GM23338 (cell line): ENCODE results near the gene APOL6. TPM values are rescaled to one million over a fixed set of nuclear protein-coding genes. Genes with fewer than 3 reads are reported as not detected.
A peak's percentile ranks its signal among the peaks of the same experiment; 100 is the strongest.

Experiments used
- ATAC-seq: fragments of 200-7000 bp; cut with Tn5 transposase; 3 replicates; pipeline ENCODE4 v1.9.1; 2020
- DNase-seq: peaks from one replicate; pipeline ENCODE4 v3.0.0-alpha.2; 2015; ENCODE audit warnings: low spot score
- H2AFZ ChIP-seq: fragments of 200-600 bp; sonication (generic); 2 replicates; pipeline ENCODE4 v1.8.0; 2016; ENCODE audit warnings: antibody characterized with exemption, mild to moderate bottlenecking, moderate library complexity
- H3F3A ChIP-seq: fragments of 200-600 bp; sonication (generic); replicated peaks from 2 replicates; pipeline ENCODE4 v1.8.0; 2017; ENCODE audit warnings: antibody characterized with exemption, mixed run types, low read depth
- H3K27ac ChIP-seq: fragments of 200-600 bp; sonication (generic); 2 replicates; pipeline ENCODE4 v1.6.1; 2016; ENCODE audit warnings: low read depth
- H3K27me3 ChIP-seq: fragments of 200-600 bp; sonication (generic); 2 replicates; pipeline ENCODE4 v1.8.0; 2016; ENCODE audit warnings: mild to moderate bottlenecking, mixed run types, moderate library complexity; ENCODE audit not compliant: insufficient read depth
- H3K36me3 ChIP-seq: fragments of 200-600 bp; sonication (generic); 2 replicates; pipeline ENCODE4 v1.8.0; 2016; ENCODE audit warnings: mild to moderate bottlenecking; ENCODE audit not compliant: insufficient read depth
- H3K4me1 ChIP-seq: fragments of 200-600 bp; sonication (generic); 2 replicates; pipeline ENCODE4 v1.8.0; 2016; ENCODE audit warnings: mild to moderate bottlenecking, moderate library complexity; ENCODE audit not compliant: insufficient read depth
- H3K4me2 ChIP-seq: fragments of 200-600 bp; sonication (generic); 2 replicates; pipeline ENCODE4 v1.7.1; 2017; ENCODE audit warnings: mixed run types
- H3K4me3 ChIP-seq: fragments of 200-600 bp; sonication (generic); 2 replicates; pipeline ENCODE4 v1.6.1; 2016; ENCODE audit warnings: mixed run types
- H3K79me2 ChIP-seq: fragments of 200-600 bp; sonication (generic); replicated peaks from 2 replicates; pipeline ENCODE4 v1.8.0; 2017; ENCODE audit warnings: mild to moderate bottlenecking; ENCODE audit not compliant: insufficient read depth
- H3K9me2 ChIP-seq: fragments of 200-600 bp; sonication (generic); 2 replicates; pipeline ENCODE4 v1.8.0; 2017; ENCODE audit not compliant: insufficient read depth
- H4K20me1 ChIP-seq: fragments of 200-600 bp; sonication (generic); replicated peaks from 2 replicates; pipeline ENCODE4 v1.8.0; 2017; ENCODE audit warnings: mild to moderate bottlenecking; ENCODE audit not compliant: insufficient read depth
- H3K27ac Mint-ChIP-seq: 2 replicates; pipeline ENCODE4 v1.8.0; 2020; ENCODE audit warnings: inconsistent platforms, mild to moderate bottlenecking, moderate library complexity, mixed read lengths
- H3K27me3 Mint-ChIP-seq: 3 replicates; pipeline ENCODE4 v1.8.0; 2022; ENCODE audit warnings: low read depth, mild to moderate bottlenecking, moderate library complexity, mixed read lengths, inconsistent platforms; ENCODE audit not compliant: insufficient read depth, poor library complexity
- H3K36me3 Mint-ChIP-seq: 3 replicates; pipeline ENCODE4 v1.8.0; 2021; ENCODE audit warnings: low read depth, mild to moderate bottlenecking, inconsistent platforms, moderate library complexity, mixed read lengths
- H3K4me1 Mint-ChIP-seq: 3 replicates; pipeline ENCODE4 v1.8.0; 2020; ENCODE audit warnings: mild to moderate bottlenecking, inconsistent platforms, mixed read lengths
- H3K4me3 Mint-ChIP-seq: 3 replicates; pipeline ENCODE4 v1.8.0; 2021; ENCODE audit warnings: moderate library complexity, mild to moderate bottlenecking, inconsistent platforms, mixed read lengths
- H3K9me3 Mint-ChIP-seq: 3 replicates; pipeline ENCODE4 v1.8.0; 2020; ENCODE audit warnings: moderate library complexity, mild to moderate bottlenecking, inconsistent platforms, mixed read lengths
- CREB1 ChIP-seq: fragments of 250-450 bp; sonication (Bioruptor Pico); IDR thresholded peaks from 2 replicates; pipeline ENCODE4 v1.5.0; 2020; ENCODE audit warnings: low read depth, mild to moderate bottlenecking, moderate library complexity
- EZH2 ChIP-seq: fragments of 200-600 bp; sonication (generic); IDR thresholded peaks from one replicate; pipeline ENCODE4 v1.8.0; 2017; ENCODE audit warnings: antibody characterized with exemption, mild to moderate bottlenecking, low read depth; ENCODE audit not compliant: unreplicated experiment
- EZH2phosphoT487 ChIP-seq: fragments of 200-600 bp; sonication (generic); IDR thresholded peaks from one replicate; pipeline ENCODE4 v1.8.1; 2018; ENCODE audit warnings: antibody characterized with exemption; ENCODE audit not compliant: unreplicated experiment
- JUNB ChIP-seq: IDR thresholded peaks from one replicate; pipeline ENCODE4 v1.6.1; 2016; ENCODE audit warnings: antibody characterized with exemption; ENCODE audit not compliant: unreplicated experiment
- NANOG ChIP-seq: IDR thresholded peaks from 2 replicates; pipeline ENCODE4 v1.6.1; 2016; ENCODE audit warnings: antibody characterized with exemption, borderline replicate concordance
- POLR2AphosphoS5 ChIP-seq: IDR thresholded peaks from 2 replicates; pipeline ENCODE4 v1.6.1; 2016; ENCODE audit warnings: antibody characterized with exemption, low read depth
- STAT1 ChIP-seq: IDR thresholded peaks from one replicate; pipeline ENCODE4 v1.6.1; 2016; ENCODE audit warnings: antibody characterized with exemption; ENCODE audit not compliant: unreplicated experiment
- ZNF114 ChIP-seq: fragments of 250-450 bp; sonication (Bioruptor Pico); IDR thresholded peaks from 2 replicates; pipeline ENCODE4 v1.5.0; 2020; ENCODE audit warnings: mild to moderate bottlenecking, moderate library complexity
- ZNF331 ChIP-seq: fragments of 250-450 bp; sonication (Bioruptor Pico); IDR thresholded peaks from 2 replicates; pipeline ENCODE4 v1.5.0; 2020; ENCODE audit warnings: low read depth, mild to moderate bottlenecking, moderate library complexity
- polyA plus RNA-seq: library from polyadenylated mRNA; unstranded; fragments of >200 nt; fragmentation: Nextera tagmentation; extraction: Ambion mirVana; gene quantifications from 2 replicates; pipeline ENCODE4 v1.2.1, GENCODE V29; 2016
- total RNA-seq: library from RNA; depleted of rRNA; stranded (reverse); fragments of >200 nt; shearing (Covaris generic); gene quantifications from 2 replicates; pipeline ENCODE4 v1.2.3, GENCODE V29; 2014
- TF ChIP-seq, protein P1 (sequence below): IDR thresholded peaks from one replicate; pipeline ENCODE4 v1.6.1; 2018; ENCODE audit warnings: antibody characterized with exemption; ENCODE audit not compliant: unreplicated experiment
- TF ChIP-seq, protein P2 (sequence below): fragments of 250-450 bp; sonication (Bioruptor Pico); IDR thresholded peaks from 2 replicates; pipeline ENCODE4 v1.5.0; 2020; ENCODE audit warnings: mild to moderate bottlenecking, moderate library complexity
- TF ChIP-seq, protein P3 (sequence below): IDR thresholded peaks from 2 replicates; pipeline ENCODE4 v1.6.1; 2016; ENCODE audit warnings: antibody characterized with exemption
- TF ChIP-seq, protein P4 (sequence below), 2 experiments: fragments of 200-600 bp in 1 of 2; sonication (generic) in 1 of 2; conservative IDR thresholded peaks; 2 replicates each; pipeline versions ENCODE4 v1.5.1 to v1.6.1; 2016 to 2017; ENCODE audit warnings: antibody characterized with exemption in 2 of 2, low read depth in 2 of 2, mild to moderate bottlenecking in 2 of 2, moderate library complexity in 1 of 2

APOL6 gene
- total and polyA plus RNA-seq, 2 experiments from 2014 or later: 0.10 to 0.14 TPM

DNA sequence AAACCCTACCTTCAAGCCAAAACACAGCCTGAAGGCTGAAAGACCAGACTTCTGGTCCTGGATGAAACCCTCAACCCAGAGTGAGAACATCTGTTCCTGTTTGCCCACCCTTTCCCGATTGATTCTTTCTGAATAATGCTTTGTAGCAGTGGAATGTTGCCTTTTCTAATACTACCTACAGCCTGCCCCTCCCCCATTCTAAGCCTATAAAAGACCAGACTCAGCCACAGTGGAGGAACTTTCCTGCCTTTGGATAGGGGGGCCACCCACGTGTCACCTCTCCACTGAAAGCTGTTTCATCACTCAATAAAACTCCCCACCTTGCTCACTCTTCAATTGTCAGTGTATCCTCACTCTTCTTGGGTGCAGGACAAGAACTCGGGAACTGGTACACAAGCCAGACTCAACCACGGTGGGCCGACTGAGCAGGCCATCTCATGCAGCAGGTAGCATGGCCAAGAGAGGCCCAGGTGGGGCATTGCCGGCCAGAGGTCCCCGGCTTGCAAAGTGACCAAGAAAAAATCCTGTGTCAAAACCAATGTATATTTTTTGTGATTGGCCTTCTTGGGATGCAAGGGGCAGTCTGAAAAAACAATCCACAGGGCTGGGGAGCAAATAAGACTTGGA is 6.6 kb upstream of the APOL6 start:
- no peaks in the 10 kb centered on the region for H4K20me1 ChIP-seq
- no peaks in the 10 kb centered on the region; the same call in 1 of the 2 replicates for H3K4me1 ChIP-seq
- H3K9me2 ChIP-seq: peaks cover 3% of the 10 kb centered on the region; the same call in 1 of the 2 replicates
- no peaks in the 10 kb centered on the region; the same call in 2 of the 3 replicates for H3K9me3 Mint-ChIP-seq
- no peak overlapping the region for H3K4me3 Mint-ChIP-seq
- H3K4me2 ChIP-seq: no peak overlapping the region
- H3F3A ChIP-seq: no peaks in the 10 kb centered on the region
- DNase-seq (peak; percentile 25), ATAC-seq (no peak)
- H3K4me1 Mint-ChIP-seq: peaks cover 27% of the 10 kb centered on the region
- TF ChIP-seq, protein P1, sequence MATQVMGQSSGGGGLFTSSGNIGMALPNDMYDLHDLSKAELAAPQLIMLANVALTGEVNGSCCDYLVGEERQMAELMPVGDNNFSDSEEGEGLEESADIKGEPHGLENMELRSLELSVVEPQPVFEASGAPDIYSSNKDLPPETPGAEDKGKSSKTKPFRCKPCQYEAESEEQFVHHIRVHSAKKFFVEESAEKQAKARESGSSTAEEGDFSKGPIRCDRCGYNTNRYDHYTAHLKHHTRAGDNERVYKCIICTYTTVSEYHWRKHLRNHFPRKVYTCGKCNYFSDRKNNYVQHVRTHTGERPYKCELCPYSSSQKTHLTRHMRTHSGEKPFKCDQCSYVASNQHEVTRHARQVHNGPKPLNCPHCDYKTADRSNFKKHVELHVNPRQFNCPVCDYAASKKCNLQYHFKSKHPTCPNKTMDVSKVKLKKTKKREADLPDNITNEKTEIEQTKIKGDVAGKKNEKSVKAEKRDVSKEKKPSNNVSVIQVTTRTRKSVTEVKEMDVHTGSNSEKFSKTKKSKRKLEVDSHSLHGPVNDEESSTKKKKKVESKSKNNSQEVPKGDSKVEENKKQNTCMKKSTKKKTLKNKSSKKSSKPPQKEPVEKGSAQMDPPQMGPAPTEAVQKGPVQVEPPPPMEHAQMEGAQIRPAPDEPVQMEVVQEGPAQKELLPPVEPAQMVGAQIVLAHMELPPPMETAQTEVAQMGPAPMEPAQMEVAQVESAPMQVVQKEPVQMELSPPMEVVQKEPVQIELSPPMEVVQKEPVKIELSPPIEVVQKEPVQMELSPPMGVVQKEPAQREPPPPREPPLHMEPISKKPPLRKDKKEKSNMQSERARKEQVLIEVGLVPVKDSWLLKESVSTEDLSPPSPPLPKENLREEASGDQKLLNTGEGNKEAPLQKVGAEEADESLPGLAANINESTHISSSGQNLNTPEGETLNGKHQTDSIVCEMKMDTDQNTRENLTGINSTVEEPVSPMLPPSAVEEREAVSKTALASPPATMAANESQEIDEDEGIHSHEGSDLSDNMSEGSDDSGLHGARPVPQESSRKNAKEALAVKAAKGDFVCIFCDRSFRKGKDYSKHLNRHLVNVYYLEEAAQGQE: no peak
- TF ChIP-seq POLR2AphosphoS5: no peak
- no peak for TF ChIP-seq ZNF114 (CRISPR knock-in tag)
- no peak for TF ChIP-seq EZH2phosphoT487
- TF ChIP-seq, protein P2, sequence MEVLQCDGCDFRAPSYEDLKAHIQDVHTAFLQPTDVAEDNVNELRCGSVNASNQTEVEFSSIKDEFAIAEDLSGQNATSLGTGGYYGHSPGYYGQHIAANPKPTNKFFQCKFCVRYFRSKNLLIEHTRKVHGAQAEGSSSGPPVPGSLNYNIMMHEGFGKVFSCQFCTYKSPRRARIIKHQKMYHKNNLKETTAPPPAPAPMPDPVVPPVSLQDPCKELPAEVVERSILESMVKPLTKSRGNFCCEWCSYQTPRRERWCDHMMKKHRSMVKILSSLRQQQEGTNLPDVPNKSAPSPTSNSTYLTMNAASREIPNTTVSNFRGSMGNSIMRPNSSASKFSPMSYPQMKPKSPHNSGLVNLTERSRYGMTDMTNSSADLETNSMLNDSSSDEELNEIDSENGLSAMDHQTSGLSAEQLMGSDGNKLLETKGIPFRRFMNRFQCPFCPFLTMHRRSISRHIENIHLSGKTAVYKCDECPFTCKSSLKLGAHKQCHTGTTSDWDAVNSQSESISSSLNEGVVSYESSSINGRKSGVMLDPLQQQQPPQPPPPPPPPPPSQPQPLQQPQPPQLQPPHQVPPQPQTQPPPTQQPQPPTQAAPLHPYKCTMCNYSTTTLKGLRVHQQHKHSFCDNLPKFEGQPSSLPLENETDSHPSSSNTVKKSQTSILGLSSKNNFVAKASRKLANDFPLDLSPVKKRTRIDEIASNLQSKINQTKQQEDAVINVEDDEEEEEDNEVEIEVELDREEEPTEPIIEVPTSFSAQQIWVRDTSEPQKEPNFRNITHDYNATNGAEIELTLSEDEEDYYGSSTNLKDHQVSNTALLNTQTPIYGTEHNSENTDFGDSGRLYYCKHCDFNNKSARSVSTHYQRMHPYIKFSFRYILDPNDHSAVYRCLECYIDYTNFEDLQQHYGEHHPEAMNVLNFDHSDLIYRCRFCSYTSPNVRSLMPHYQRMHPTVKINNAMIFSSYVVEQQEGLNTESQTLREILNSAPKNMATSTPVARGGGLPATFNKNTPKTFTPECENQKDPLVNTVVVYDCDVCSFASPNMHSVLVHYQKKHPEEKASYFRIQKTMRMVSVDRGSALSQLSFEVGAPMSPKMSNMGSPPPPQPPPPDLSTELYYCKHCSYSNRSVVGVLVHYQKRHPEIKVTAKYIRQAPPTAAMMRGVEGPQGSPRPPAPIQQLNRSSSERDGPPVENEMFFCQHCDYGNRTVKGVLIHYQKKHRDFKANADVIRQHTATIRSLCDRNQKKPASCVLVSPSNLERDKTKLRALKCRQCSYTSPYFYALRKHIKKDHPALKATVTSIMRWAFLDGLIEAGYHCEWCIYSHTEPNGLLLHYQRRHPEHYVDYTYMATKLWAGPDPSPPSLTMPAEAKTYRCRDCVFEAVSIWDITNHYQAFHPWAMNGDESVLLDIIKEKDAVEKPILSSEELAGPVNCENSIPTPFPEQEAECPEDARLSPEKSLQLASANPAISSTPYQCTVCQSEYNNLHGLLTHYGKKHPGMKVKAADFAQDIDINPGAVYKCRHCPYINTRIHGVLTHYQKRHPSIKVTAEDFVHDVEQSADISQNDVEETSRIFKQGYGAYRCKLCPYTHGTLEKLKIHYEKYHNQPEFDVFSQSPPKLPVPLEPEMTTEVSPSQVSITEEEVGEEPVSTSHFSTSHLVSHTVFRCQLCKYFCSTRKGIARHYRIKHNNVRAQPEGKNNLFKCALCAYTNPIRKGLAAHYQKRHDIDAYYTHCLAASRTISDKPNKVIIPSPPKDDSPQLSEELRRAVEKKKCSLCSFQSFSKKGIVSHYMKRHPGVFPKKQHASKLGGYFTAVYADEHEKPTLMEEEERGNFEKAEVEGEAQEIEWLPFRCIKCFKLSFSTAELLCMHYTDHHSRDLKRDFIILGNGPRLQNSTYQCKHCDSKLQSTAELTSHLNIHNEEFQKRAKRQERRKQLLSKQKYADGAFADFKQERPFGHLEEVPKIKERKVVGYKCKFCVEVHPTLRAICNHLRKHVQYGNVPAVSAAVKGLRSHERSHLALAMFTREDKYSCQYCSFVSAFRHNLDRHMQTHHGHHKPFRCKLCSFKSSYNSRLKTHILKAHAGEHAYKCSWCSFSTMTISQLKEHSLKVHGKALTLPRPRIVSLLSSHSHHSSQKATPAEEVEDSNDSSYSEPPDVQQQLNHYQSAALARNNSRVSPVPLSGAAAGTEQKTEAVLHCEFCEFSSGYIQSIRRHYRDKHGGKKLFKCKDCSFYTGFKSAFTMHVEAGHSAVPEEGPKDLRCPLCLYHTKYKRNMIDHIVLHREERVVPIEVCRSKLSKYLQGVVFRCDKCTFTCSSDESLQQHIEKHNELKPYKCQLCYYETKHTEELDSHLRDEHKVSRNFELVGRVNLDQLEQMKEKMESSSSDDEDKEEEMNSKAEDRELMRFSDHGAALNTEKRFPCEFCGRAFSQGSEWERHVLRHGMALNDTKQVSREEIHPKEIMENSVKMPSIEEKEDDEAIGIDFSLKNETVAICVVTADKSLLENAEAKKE (CRISPR knock-in tag): no peak
- TF ChIP-seq EZH2: no peak
- no peak for TF ChIP-seq ZNF331 (CRISPR knock-in tag)
- TF ChIP-seq CREB1: no peak
- TF ChIP-seq, protein P3, sequence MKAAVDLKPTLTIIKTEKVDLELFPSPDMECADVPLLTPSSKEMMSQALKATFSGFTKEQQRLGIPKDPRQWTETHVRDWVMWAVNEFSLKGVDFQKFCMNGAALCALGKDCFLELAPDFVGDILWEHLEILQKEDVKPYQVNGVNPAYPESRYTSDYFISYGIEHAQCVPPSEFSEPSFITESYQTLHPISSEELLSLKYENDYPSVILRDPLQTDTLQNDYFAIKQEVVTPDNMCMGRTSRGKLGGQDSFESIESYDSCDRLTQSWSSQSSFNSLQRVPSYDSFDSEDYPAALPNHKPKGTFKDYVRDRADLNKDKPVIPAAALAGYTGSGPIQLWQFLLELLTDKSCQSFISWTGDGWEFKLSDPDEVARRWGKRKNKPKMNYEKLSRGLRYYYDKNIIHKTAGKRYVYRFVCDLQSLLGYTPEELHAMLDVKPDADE: no peak
- TF ChIP-seq NANOG: no peak
- TF ChIP-seq JUNB: no peak
- TF ChIP-seq STAT1: no peak
- TF ChIP-seq, protein P4, sequence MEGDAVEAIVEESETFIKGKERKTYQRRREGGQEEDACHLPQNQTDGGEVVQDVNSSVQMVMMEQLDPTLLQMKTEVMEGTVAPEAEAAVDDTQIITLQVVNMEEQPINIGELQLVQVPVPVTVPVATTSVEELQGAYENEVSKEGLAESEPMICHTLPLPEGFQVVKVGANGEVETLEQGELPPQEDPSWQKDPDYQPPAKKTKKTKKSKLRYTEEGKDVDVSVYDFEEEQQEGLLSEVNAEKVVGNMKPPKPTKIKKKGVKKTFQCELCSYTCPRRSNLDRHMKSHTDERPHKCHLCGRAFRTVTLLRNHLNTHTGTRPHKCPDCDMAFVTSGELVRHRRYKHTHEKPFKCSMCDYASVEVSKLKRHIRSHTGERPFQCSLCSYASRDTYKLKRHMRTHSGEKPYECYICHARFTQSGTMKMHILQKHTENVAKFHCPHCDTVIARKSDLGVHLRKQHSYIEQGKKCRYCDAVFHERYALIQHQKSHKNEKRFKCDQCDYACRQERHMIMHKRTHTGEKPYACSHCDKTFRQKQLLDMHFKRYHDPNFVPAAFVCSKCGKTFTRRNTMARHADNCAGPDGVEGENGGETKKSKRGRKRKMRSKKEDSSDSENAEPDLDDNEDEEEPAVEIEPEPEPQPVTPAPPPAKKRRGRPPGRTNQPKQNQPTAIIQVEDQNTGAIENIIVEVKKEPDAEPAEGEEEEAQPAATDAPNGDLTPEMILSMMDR (conservative IDR thresholded peaks at IDR 0.05; ENCODE audit: low read depth in 2 of 2): no peak
- no peaks in the 10 kb centered on the region for H3K36me3 Mint-ChIP-seq
- no peaks in the 10 kb centered on the region for H3K36me3 ChIP-seq
- H3K27me3 ChIP-seq: no peaks in the 10 kb centered on the region
- H3K27ac ChIP-seq: no peak overlapping the region
- H3K27ac Mint-ChIP-seq: no peak overlapping the region
- H2AFZ ChIP-seq: no peak overlapping the region
- no peaks in the 10 kb centered on the region for H3K79me2 ChIP-seq
- H3K27me3 Mint-ChIP-seq: peaks cover 6% of the 10 kb centered on the region
- H3K4me3 ChIP-seq: no peak overlapping the region
